ENCODE measurements around the gene CD80.

DNA sequence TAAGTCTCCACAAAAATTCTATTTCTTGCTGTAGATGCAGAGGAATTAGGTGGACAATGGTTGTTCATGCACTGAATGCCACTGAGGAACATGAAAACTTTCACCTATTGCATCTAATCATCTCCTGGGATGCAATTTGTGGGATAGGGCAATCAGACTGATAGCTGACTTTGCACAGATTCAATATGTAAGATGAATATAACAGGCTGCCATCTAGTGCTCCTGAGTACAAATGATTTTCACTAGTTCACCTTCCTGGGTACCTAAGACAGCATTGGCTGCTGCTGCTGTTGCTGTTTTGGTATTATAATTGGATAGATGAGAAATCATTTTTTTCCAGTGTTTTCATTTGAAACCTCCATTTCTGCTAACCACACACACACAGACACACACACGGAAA is 41.4 kb downstream of the CD80 start:
- TF ChIP-seq, protein P1, sequence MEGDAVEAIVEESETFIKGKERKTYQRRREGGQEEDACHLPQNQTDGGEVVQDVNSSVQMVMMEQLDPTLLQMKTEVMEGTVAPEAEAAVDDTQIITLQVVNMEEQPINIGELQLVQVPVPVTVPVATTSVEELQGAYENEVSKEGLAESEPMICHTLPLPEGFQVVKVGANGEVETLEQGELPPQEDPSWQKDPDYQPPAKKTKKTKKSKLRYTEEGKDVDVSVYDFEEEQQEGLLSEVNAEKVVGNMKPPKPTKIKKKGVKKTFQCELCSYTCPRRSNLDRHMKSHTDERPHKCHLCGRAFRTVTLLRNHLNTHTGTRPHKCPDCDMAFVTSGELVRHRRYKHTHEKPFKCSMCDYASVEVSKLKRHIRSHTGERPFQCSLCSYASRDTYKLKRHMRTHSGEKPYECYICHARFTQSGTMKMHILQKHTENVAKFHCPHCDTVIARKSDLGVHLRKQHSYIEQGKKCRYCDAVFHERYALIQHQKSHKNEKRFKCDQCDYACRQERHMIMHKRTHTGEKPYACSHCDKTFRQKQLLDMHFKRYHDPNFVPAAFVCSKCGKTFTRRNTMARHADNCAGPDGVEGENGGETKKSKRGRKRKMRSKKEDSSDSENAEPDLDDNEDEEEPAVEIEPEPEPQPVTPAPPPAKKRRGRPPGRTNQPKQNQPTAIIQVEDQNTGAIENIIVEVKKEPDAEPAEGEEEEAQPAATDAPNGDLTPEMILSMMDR (conservative IDR thresholded peaks at IDR 0.05 in 1 of 2, IDR thresholded peaks at IDR 0.05 in 1 of 2; ENCODE audit: extremely low read depth in 1 of 2, insufficient read depth in 1 of 2, low read depth in 1 of 2, low read length in 2 of 2): no peak
- TF ChIP-seq EZH2 (IDR thresholded peaks at IDR 0.05; ENCODE audit: borderline replicate concordance, low read length): no peak

Data from mammary epithelial cell (primary cell).